Cardiac muscle cell (in vitro differentiated cells and primary cell): Measurements from ENCODE around the gene KDM3A. TPM values are rescaled to one million over a fixed set of nuclear protein-coding genes. Genes with fewer than 3 reads are reported as not detected.
"Not testable (repeated sequence)": the region's sequence is repeated elsewhere in the genome, so short reads cannot be mapped to it uniquely, and the experiment has no call there.

Experiments used
- DNase-seq, 2 donors: peaks; one replicate each; pipeline versions ENCODE4 v3.0.0 to v3.0.0-alpha.2; 2010 to 2017; ENCODE audit warnings: low read depth in 1 of 2, low spot score in 1 of 2
- H3K27ac ChIP-seq: fragments of 200-600 bp; sonication (generic); 2 replicates; pipeline ENCODE4 v1.5.1; 2016
- H3K27me3 ChIP-seq: fragments of 200-600 bp; sonication (generic); 2 replicates; pipeline ENCODE4 v1.6.0; 2016; ENCODE audit warnings: control low read depth
- H3K36me3 ChIP-seq: fragments of 200-600 bp; sonication (generic); 2 replicates; pipeline ENCODE4 v1.5.1; 2016; ENCODE audit warnings: control low read depth
- H3K4me1 ChIP-seq: fragments of 200-600 bp; sonication (generic); 2 replicates; pipeline ENCODE4 v1.8.1; 2017; ENCODE audit warnings: low read depth, mild to moderate bottlenecking, mixed run types
- H3K4me3 ChIP-seq: fragments of 200-600 bp; sonication (generic); 2 replicates; pipeline ENCODE4 v1.5.1; 2016; ENCODE audit warnings: mild to moderate bottlenecking
- H3K9me3 ChIP-seq: fragments of 200-600 bp; sonication (generic); 2 replicates; pipeline ENCODE4 v1.5.1; 2017; ENCODE audit warnings: low read depth, mild to moderate bottlenecking, control low read depth
- CTCF ChIP-seq: IDR thresholded peaks from 2 replicates; pipeline ENCODE4 v1.5.1; 2012; ENCODE audit warnings: low read depth, mild to moderate bottlenecking, low read length
- polyA plus RNA-seq: library from polyadenylated mRNA; unstranded; fragments of >200 nt; fragmentation: Nextera tagmentation; extraction: Ambion mirVana; gene quantifications from 2 replicates; pipeline ENCODE4 v1.2.1, GENCODE V29; 2016
- total RNA-seq: library from RNA; depleted of rRNA; stranded (reverse); fragments of >200 nt; gene quantifications from 2 replicates; pipeline ENCODE4 v1.2.3, GENCODE V29; 2016

KDM3A gene
- total and polyA plus RNA-seq, 2 experiments from 2014 or later: 47.2 to 55.6 TPM

GRCh38 chr2:86492048-86492453, 50.9 kb downstream of the KDM3A start:
- Histone ChIP-seq H3K27me3 (no peaks in the 10 kb centered on the region), H3K4me3 (no peak overlapping the region), H3K9me3 (no peaks in the 10 kb centered on the region), H3K36me3 (peaks cover 84% of the 10 kb centered on the region), H3K4me1 (peaks cover 24% of the 10 kb centered on the region), H3K27ac (peak overlapping the region; percentile 85)
- no peak for DNase-seq
- no peak for TF ChIP-seq CTCF

DNA sequence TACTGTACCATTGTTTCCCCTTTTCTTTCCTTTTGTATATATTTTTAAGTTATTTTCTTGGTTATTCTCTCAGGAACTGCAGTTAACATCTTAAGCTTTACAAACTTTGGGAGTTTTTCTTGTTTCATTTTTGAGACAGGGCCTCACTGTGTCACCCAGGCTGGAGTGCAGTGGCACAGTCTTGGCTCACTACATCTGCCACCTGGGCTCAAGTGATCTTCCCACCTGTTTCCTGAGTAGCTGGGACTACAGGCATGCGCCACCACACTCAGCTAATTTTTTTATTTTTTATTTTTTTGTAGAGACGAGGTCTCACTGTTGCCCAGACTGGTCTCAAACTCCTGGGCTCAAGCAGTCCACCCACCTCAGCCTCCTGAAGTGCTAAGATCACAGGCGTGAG, 55.2 kb downstream of the KDM3A start:
- H3K4me3 ChIP-seq, H3K4me1 ChIP-seq, H3K27ac ChIP-seq, H3K9me3 ChIP-seq, DNase-seq, H3K27me3 ChIP-seq: not testable (repeated sequence)
- H3K36me3 ChIP-seq: peaks cover 62% of the 10 kb centered on the region

GRCh38 chr2:86498468-86499260, 57.5 kb downstream of the KDM3A start:
- H3K36me3 ChIP-seq: peaks cover 39% of the 10 kb centered on the region
- no peak overlapping the region for H3K4me3 ChIP-seq
- H3K27me3 ChIP-seq: no peaks in the 10 kb centered on the region
- H3K27ac ChIP-seq: peak overlapping the region; percentile 30
- no peak for TF ChIP-seq CTCF
- H3K9me3 ChIP-seq: no peaks in the 10 kb centered on the region
- H3K4me1 ChIP-seq: no peaks in the 10 kb centered on the region
- DNase-seq: no peak

DNA sequence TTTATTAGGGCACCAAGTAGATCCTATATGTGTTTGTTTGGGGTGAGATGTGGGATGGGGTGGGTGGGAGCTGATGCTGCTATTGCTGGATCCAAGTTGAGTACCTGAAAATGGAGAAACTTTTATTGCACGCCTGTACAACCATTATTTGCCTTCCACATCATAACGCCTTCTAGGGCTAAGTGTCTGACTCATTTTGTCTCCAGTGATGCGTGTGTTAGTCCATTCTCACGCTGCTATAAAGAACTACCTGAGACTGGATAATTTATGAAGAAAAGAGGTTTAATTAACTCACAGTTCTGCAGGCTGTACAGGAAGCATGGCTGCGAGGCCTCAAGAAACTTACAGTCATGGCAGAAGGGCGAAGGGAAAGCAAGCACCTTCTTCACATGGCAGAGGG, 58.2 kb downstream of the KDM3A start:
- Histone ChIP-seq H3K27ac (no peak overlapping the region), H3K4me1 (no peaks in the 10 kb centered on the region), H3K4me3 (no peak overlapping the region), H3K36me3 (peaks cover 35% of the 10 kb centered on the region), H3K9me3 (no peaks in the 10 kb centered on the region), H3K27me3 (no peaks in the 10 kb centered on the region)
- no peak for TF ChIP-seq CTCF
- no peak for DNase-seq

GRCh38 chr2:86500325-86501083, 59.3 kb downstream of the KDM3A start:
- no peak overlapping the region for H3K4me3 ChIP-seq
- no peaks in the 10 kb centered on the region for H3K9me3 ChIP-seq
- no peak overlapping the region for H3K27ac ChIP-seq
- DNase-seq: no peak
- H3K4me1 ChIP-seq: no peaks in the 10 kb centered on the region
- H3K27me3 ChIP-seq: no peaks in the 10 kb centered on the region
- H3K36me3 ChIP-seq: peaks cover 30% of the 10 kb centered on the region
- no peak for TF ChIP-seq CTCF

DNA sequence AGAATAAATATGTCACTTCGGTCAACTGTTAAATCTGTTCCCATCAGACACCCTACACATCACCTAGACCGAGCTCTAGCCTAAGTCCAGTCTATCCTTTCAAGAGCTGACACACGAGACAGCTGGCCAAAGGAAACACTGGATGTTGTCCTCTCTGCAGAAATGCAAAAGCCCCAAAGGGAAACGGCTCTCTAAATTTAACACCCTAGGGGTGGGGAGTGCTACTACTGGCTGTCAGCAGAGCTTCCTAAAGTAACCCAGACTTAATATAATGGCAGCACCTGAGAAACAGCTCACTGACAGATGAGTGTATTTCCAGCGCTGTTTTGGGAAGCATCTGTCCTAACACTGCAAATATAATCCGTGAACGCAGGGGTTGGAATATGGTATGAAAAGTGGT, 66.4 kb downstream of the KDM3A start:
- H3K27me3 ChIP-seq: no peaks in the 10 kb centered on the region
- H3K4me3 ChIP-seq: no peak overlapping the region
- no peak for TF ChIP-seq CTCF
- no peak overlapping the region for H3K27ac ChIP-seq
- no peaks in the 10 kb centered on the region for H3K36me3 ChIP-seq
- peak in 1 of 2 donors; percentile 22 for DNase-seq
- no peaks in the 10 kb centered on the region for H3K9me3 ChIP-seq
- no peaks in the 10 kb centered on the region for H3K4me1 ChIP-seq
